CD14-positive monocyte (primary cell): Measurements from ENCODE around the gene CLPSL1. TPM values are rescaled to one million over a fixed set of nuclear protein-coding genes. Genes with fewer than 3 reads are reported as not detected.

Source experiments
- DNase-seq, 3 donors: peaks; one replicate each; pipeline ENCODE4 v3.0.0-alpha.2; 2011 to 2022
- H2AFZ ChIP-seq: 2 replicates; pipeline ENCODE4 v1.6.0; 2012; ENCODE audit warnings: mild to moderate bottlenecking, low read depth, low read length, inconsistent platforms; ENCODE audit not compliant: insufficient read depth, poor library complexity, severe bottlenecking
- H3K27ac ChIP-seq, 2 donors: 1 replicate in 1 of 2; 2 replicates in 1 of 2; pipeline ENCODE4 v1.5.1; 2012 to 2013; ENCODE audit warnings: low read length in 2 of 2, control low read depth in 1 of 2, inconsistent platforms in 1 of 2, low read depth in 1 of 2, mild to moderate bottlenecking in 1 of 2
- H3K27me3 ChIP-seq, 2 donors: one replicate each; pipeline versions ENCODE4 v1.6.0 to v1.6.1; 2011 to 2013; ENCODE audit warnings: low read length in 2 of 2; ENCODE audit not compliant: control insufficient read depth in 2 of 2, insufficient read depth in 2 of 2
- H3K36me3 ChIP-seq, 2 donors: replicated peaks in 1 of 2; 1 replicate in 1 of 2; 2 replicates in 1 of 2; pipeline versions ENCODE4 v1.5.1 to v1.6.1; 2012 to 2013; ENCODE audit warnings: low read length in 2 of 2, control low read depth in 1 of 2, inconsistent platforms in 1 of 2, mild to moderate bottlenecking in 1 of 2; ENCODE audit not compliant: insufficient read depth in 2 of 2, control insufficient read depth in 1 of 2
- H3K4me1 ChIP-seq, 2 donors: 1 replicate in 1 of 2; 2 replicates in 1 of 2; pipeline versions ENCODE4 v1.5.1 to v1.6.1; 2012 to 2013; ENCODE audit warnings: low read length in 2 of 2, control low read depth in 1 of 2, inconsistent platforms in 1 of 2, mild to moderate bottlenecking in 1 of 2, moderate library complexity in 1 of 2; ENCODE audit not compliant: insufficient read depth in 2 of 2, control insufficient read depth in 1 of 2
- H3K4me2 ChIP-seq: replicated peaks from 2 replicates; pipeline ENCODE3; 2012; ENCODE audit warnings: low read length, moderate library complexity, mild to moderate bottlenecking; ENCODE audit not compliant: poor library complexity, severe bottlenecking; ENCODE audit errors: extremely low read depth
- H3K4me3 ChIP-seq, 3 experiments: fragments of 200-600 bp in 1 of 3; sonication (generic) in 1 of 3; replicated peaks in 1 of 3; 1 replicate in 2 of 3; 2 replicates in 1 of 3; pipeline ENCODE4 v1.5.1; 2011 to 2013; ENCODE audit warnings: low read length in 3 of 3, mild to moderate bottlenecking in 3 of 3, control low read depth in 2 of 3, low read depth in 2 of 3, inconsistent platforms in 1 of 3, moderate library complexity in 1 of 3
- H3K79me2 ChIP-seq: 2 replicates; pipeline ENCODE4 v1.6.0; 2012; ENCODE audit warnings: mild to moderate bottlenecking, control low read depth, inconsistent platforms, low read length, moderate library complexity; ENCODE audit not compliant: insufficient read depth
- H3K9ac ChIP-seq: 2 replicates; pipeline ENCODE4 v1.6.0; 2017; ENCODE audit warnings: low read length, mild to moderate bottlenecking; ENCODE audit not compliant: insufficient read depth, poor library complexity, severe bottlenecking
- H3K9me3 ChIP-seq, 2 donors: replicated peaks in 1 of 2; 1 replicate in 1 of 2; 2 replicates in 1 of 2; pipeline versions ENCODE4 v1.5.1 to v1.6.1; 2012 to 2013; ENCODE audit warnings: low read length in 2 of 2, control low read depth in 1 of 2; ENCODE audit not compliant: control insufficient read depth in 1 of 2, insufficient read depth in 1 of 2
- H4K20me1 ChIP-seq: 2 replicates; pipeline ENCODE4 v1.6.0; 2012; ENCODE audit warnings: mild to moderate bottlenecking, low read length, control low read depth, moderate library complexity; ENCODE audit not compliant: insufficient read depth
- H3K27ac Mint-ChIP-seq, 7 donors: one replicate each; pipeline ENCODE4 v1.8.0; 2020; ENCODE audit warnings: mild to moderate bottlenecking in 7 of 7, mixed read lengths in 7 of 7, moderate library complexity in 6 of 7, inconsistent platforms in 2 of 7
- H3K27me3 Mint-ChIP-seq, 3 donors: one replicate each; pipeline ENCODE4 v1.8.0; 2021 to 2022; ENCODE audit warnings: low read depth in 3 of 3, mild to moderate bottlenecking in 3 of 3, mixed read lengths in 3 of 3, moderate library complexity in 3 of 3, inconsistent platforms in 1 of 3
- H3K36me3 Mint-ChIP-seq, 2 donors: one replicate each; pipeline ENCODE4 v1.8.0; 2020; ENCODE audit warnings: mixed read lengths in 2 of 2, inconsistent platforms in 1 of 2, mild to moderate bottlenecking in 1 of 2
- H3K4me1 Mint-ChIP-seq: one replicate; pipeline ENCODE4 v1.8.0; 2020; ENCODE audit warnings: mild to moderate bottlenecking, mixed read lengths
- H3K4me3 Mint-ChIP-seq, 2 donors: one replicate each; pipeline ENCODE4 v1.8.0; 2020; ENCODE audit warnings: mild to moderate bottlenecking in 2 of 2, mixed read lengths in 2 of 2, moderate library complexity in 1 of 2
- H3K9me3 Mint-ChIP-seq, 7 donors: one replicate each; pipeline ENCODE4 v1.8.0; 2020 to 2022; ENCODE audit warnings: mixed read lengths in 7 of 7, mild to moderate bottlenecking in 6 of 7, moderate library complexity in 6 of 7, inconsistent platforms in 2 of 7
- WGBS: methylation state at CpG from one replicate; pipeline ENCODE4 v1.1.5; 2013; ENCODE audit warnings: missing lambda C conversion rate; ENCODE audit not compliant: insufficient coverage; 5-methylcytosine and 5-hydroxymethylcytosine counted together
- intact Hi-C, 2 donors: fragments of 100-400 bp; cut with micrococcal nuclease; formaldehyde crosslinking; loops; one replicate each; pipeline versions ENCODE4 v1.15.0 to v1.15.1; 2023
- polyA plus RNA-seq, 3 donors: library from polyadenylated mRNA; depleted of rRNA in 1 of 3; unstranded in 2 of 3; stranded (reverse) in 1 of 3; fragments of 300-500 nt in 2 of 3; fragments of >200 nt in 1 of 3; fragmentation: Illumina TruSeq in 2 of 3; gene quantifications; 1 replicate in 2 of 3; 2 replicates in 1 of 3; pipeline ENCODE4 v1.2.3, GENCODE V29; 2012 to 2021
- TF ChIP-seq, protein P1 (sequence below): fragments of 200-600 bp; IDR thresholded peaks from one replicate; pipeline ENCODE4 v1.8.0; 2022; ENCODE audit warnings: antibody characterized with exemption, mild to moderate bottlenecking

The CLPSL1 gene
- polyA plus RNA-seq, 3 donors, result not detected

DNA sequence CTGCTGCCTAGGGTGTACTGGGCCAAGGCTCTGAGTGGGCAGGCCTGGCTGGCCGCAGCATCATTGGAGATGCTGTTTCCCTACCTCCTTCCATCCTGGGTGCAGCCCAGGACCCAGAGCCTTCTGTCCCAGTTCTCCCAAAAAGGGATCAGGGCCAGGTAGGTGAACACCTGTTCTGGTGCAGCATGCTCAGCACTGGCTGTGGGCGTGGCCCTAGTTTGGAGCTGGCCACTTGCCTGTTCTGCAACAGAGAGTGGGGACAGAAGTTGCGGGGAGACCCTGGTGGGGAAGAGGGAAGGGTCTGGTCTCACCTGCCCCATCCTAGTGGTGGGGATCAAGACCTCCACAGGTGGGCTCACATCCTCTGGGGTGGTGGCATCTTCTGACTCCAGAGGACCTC, 45.4 kb upstream of the CLPSL1 start:
- Mint-ChIP-seq H3K9me3 (peaks cover 0 to 2% (median 0%) of the 10 kb centered on the region in 7 donors), H3K27ac (peak overlapping the region in 2 of 7 donors; percentile 8 to 50), H3K27me3 (no peaks in the 10 kb centered on the region), H3K4me1 (peaks cover 35% of the 10 kb centered on the region), H3K4me3 (no peak overlapping the region), H3K36me3 (no peaks in the 10 kb centered on the region)
- TF ChIP-seq, protein P1, sequence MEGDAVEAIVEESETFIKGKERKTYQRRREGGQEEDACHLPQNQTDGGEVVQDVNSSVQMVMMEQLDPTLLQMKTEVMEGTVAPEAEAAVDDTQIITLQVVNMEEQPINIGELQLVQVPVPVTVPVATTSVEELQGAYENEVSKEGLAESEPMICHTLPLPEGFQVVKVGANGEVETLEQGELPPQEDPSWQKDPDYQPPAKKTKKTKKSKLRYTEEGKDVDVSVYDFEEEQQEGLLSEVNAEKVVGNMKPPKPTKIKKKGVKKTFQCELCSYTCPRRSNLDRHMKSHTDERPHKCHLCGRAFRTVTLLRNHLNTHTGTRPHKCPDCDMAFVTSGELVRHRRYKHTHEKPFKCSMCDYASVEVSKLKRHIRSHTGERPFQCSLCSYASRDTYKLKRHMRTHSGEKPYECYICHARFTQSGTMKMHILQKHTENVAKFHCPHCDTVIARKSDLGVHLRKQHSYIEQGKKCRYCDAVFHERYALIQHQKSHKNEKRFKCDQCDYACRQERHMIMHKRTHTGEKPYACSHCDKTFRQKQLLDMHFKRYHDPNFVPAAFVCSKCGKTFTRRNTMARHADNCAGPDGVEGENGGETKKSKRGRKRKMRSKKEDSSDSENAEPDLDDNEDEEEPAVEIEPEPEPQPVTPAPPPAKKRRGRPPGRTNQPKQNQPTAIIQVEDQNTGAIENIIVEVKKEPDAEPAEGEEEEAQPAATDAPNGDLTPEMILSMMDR, result no peak
- H3K27me3 ChIP-seq, result no peaks in the 10 kb centered on the region
- H3K9ac ChIP-seq, result no peak overlapping the region
- H3K9me3 ChIP-seq, result no peaks in the 10 kb centered on the region
- H3K79me2 ChIP-seq, result no peaks in the 10 kb centered on the region
- intact Hi-C loops, result loop anchor here (5.0 to 10.0 kb wide), 2 partner anchors 213 to 441 kb away; partner anchors contain the start of gene DEF6 (in 1 of the 2)
- H3K4me1 ChIP-seq, result peaks cover 28 to 54% of the 10 kb centered on the region in 2 donors
- no peaks in the 10 kb centered on the region for H4K20me1 ChIP-seq
- no peak overlapping the region for H2AFZ ChIP-seq
- no peak for DNase-seq
- no peak overlapping the region for H3K27ac ChIP-seq
- no peaks in the 10 kb centered on the region for H3K36me3 ChIP-seq
- no peak overlapping the region for H3K4me3 ChIP-seq
- H3K4me2 ChIP-seq, result no peak overlapping the region
- 100% methylated on average over 3 of the region's 3 CpGs for WGBS

DNA sequence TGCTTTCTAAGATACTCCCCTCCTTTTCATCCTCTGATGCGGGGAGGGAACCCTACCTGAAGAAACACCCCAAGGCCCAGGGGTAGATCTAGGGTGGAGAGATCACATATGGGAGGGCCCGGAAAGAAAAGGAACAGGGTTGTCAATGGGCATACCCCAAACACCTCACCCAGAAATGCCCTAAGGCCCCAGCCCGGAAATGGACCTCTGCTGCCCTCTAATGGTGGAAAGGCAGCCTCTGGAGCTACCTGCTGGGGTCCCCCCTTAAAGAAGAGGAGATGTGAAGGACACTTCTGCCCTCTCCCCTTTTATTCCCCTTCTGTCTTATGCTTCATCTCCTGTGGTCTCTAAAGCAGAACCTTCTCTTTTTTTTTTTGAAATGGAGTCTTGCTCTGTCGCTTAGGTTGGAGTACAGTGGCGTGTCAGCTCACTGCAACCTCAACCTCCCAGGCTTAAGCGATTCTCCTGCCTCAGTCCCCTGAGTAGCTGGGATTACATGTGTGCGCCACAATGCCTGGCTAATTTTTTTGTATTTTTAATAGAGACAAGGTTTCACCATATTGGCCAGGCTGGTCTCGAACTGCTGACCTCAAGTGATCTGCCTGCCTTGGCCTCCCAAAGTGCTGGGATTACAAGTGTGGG, 44.4 kb upstream of the CLPSL1 start:
- TF ChIP-seq, protein P1, result peak; percentile 88
- H3K9me3 ChIP-seq, result no peaks in the 10 kb centered on the region
- peaks cover 0 to 2% (median 0%) of the 10 kb centered on the region in 7 donors for H3K9me3 Mint-ChIP-seq
- H3K4me2 ChIP-seq, result no peak overlapping the region
- 92% methylated on average over 1 of the region's 8 CpGs for WGBS
- no peaks in the 10 kb centered on the region for H3K27me3 ChIP-seq
- H3K9ac ChIP-seq, result no peak overlapping the region
- intact Hi-C loops, result loop anchor here (2.0 to 10.0 kb wide), 3 partner anchors 154 to 442 kb away; partner anchors contain the start of gene DEF6 (in 1 of the 2)
- no peak overlapping the region for H3K4me3 Mint-ChIP-seq
- no peaks in the 10 kb centered on the region for H4K20me1 ChIP-seq
- peak; percentile 56 to 73 (median 69) for DNase-seq
- no peaks in the 10 kb centered on the region for H3K79me2 ChIP-seq
- H3K4me1 Mint-ChIP-seq, result peaks cover 31% of the 10 kb centered on the region
- no peak overlapping the region for H2AFZ ChIP-seq
- no peak overlapping the region for H3K4me3 ChIP-seq
- H3K4me1 ChIP-seq, result peaks cover 20 to 44% of the 10 kb centered on the region in 2 donors
- no peak overlapping the region for H3K27ac ChIP-seq
- H3K36me3 Mint-ChIP-seq, result no peaks in the 10 kb centered on the region
- H3K27me3 Mint-ChIP-seq, result no peaks in the 10 kb centered on the region
- H3K36me3 ChIP-seq, result no peaks in the 10 kb centered on the region
- H3K27ac Mint-ChIP-seq, result peak overlapping the region in 1 of 7 donors; percentile 27
